GM19372 (cell line): ENCODE results near the gene DYNC2I2.
"Not testable (repeated sequence)": the region's sequence is repeated elsewhere in the genome, so short reads cannot be mapped to it uniquely, and the experiment has no call there.

Experiments
- ATAC-seq: cut with Tn5 transposase; IDR thresholded peaks from one replicate; pipeline ENCODE4 v1.9.1; 2021; ENCODE audit warnings: mild to moderate bottlenecking, low read depth, moderate library complexity; ENCODE audit not compliant: unreplicated experiment

DYNC2I2 gene

GRCh38 chr9:128621730-128622455, 34.8 kb downstream of the DYNC2I2 start:
- ATAC-seq, result no peak

GRCh38 chr9:128619779-128620178, 36.9 kb downstream of the DYNC2I2 start:
- ATAC-seq, result no peak

- ATAC-seq, result no peak
Observed at GRCh38 chr9:128619127-128619526, 37.5 kb downstream of the DYNC2I2 start.

GRCh38 chr9:128617943-128618342, 38.7 kb downstream of the DYNC2I2 start:
- ATAC-seq, result no peak

- ATAC-seq, result no peak
Observed at GRCh38 chr9:128615571-128615970, 41.1 kb downstream of the DYNC2I2 start.

GRCh38 chr9:128614728-128615127, 41.9 kb downstream of the DYNC2I2 start:
- no peak for ATAC-seq

- no peak for ATAC-seq
Observed at GRCh38 chr9:128611600-128612394, 44.9 kb downstream of the DYNC2I2 start.

- ATAC-seq, result no peak
Observed at GRCh38 chr9:128610897-128611296, 45.8 kb downstream of the DYNC2I2 start.

GRCh38 chr9:128607642-128608350, 48.9 kb downstream of the DYNC2I2 start:
- no peak for ATAC-seq

GRCh38 chr9:128603697-128604096, 53.0 kb downstream of the DYNC2I2 start:
- no peak for ATAC-seq

GRCh38 chr9:128600099-128600498, 56.5 kb downstream of the DYNC2I2 start:
- no peak for ATAC-seq

- ATAC-seq, result no peak
Observed at GRCh38 chr9:128595471-128595870, 61.2 kb downstream of the DYNC2I2 start.

GRCh38 chr9:128593856-128594255, 62.8 kb downstream of the DYNC2I2 start:
- no peak for ATAC-seq

- no peak for ATAC-seq
Observed at GRCh38 chr9:128593039-128593438, 63.6 kb downstream of the DYNC2I2 start.

- no peak for ATAC-seq
Observed at GRCh38 chr9:128588581-128589233, 67.9 kb downstream of the DYNC2I2 start.

GRCh38 chr9:128587453-128587852, 69.2 kb downstream of the DYNC2I2 start:
- ATAC-seq, result no peak

- not testable (repeated sequence) for ATAC-seq
Observed at GRCh38 chr9:128586934-128587333, 69.7 kb downstream of the DYNC2I2 start.

GRCh38 chr9:128585155-128585554, 71.5 kb downstream of the DYNC2I2 start:
- not testable (repeated sequence) for ATAC-seq
